NCI-H69 (cell line): ENCODE data around the gene BAIAP2L2.

Source experiments
- DNase-seq: peaks from one replicate; lab custom pipeline; 2025; lab: John Stamatoyannopoulos, UW

The BAIAP2L2 gene

DNA sequence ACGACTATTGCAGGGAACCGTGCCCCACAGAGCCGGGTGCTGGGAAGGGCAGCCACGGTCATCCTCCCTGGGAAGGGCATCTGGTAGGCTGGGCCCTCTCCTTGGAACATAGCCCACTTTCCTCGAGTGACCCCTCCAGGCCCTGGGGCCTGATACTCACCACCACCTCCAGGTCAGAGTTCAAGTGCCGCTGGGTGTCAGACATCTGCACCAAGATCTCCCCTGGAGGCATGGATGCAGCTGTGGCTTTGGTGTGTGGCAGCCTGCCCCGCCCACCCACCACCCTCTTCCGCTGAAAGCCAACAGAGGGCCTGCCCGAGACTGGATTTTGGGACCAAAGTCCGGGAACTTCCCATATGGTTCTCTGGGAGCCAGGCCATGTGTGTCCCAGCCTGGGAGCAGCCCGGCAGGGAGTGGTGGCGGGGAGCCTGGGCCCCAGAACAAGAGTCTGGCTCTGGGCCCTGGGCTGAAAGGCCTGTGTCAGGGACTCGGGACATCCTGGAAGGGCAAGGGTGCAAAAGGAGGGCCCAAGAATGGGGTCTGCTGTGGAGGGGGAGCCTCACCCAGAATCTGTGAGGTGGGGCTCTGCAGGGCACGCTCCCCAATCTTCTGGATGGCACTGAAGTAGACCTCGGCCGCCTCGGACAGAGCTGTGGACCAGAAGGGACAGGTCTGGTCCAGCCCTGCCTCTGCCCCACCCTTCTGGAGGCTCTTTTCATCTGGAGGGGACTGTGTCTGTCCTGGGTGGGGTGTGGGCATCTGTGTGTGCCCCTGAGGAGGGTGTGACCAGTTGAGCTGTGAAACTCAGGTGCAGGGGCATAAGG lies 2.6 kb downstream of the BAIAP2L2 start:
- peak; percentile 39 for DNase-seq

DNA sequence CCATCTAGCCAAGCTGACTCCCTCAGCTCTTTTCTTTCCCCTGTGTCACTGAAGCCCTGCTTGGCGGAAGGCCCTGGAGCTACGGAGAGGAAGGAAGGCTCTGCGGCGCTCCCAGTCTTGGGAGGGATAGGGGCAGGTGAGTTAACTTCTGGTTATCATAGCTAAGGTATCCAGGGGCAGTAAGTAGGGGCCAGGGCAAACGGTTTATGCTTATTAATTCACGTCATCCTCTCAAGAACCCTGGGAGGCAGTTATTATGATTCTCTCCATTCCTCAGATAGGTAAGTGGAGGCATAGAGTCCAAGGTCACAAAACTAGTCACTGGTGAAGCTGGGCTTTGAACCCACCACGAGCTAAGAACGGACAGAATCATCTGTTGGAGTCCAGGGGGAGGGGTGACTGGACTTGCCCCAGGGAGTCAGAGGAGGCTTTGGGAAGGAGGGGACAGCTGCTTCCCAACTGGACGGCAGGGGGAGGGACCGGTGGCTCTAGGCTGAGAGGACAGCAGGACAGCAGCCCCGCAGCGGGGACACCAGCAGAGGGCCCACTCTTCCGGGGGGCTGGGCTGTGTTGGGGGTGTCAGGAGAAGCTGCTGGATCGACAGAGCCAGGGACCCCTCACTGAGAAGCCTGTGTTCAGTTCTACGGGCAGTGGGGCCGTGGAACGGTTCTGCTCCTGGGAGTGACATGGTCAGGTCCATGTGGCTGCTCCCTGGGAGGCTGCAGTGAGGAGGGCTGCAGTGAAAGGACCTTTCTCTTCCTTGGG lies 3.5 kb downstream of the BAIAP2L2 start:
- DNase-seq: no peak

DNA sequence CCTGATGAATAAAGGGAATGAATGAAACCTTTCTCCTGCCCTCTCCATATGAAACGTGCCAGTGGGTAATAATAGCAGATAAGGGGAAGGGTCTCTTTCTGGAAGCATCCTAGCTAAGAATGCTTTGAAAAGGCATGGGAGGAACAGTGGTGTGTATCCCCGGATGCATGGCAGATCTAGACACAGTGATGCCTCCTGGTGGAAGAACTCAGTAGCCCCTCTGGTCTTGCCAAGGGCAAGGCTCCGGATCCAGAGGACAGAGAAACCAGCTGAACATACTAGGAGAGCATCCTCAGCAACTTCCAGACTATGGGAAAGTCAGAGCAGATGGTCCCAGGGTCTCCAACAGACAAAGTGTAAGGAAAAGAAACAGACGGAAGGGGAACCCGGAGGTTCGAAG lies 6.4 kb downstream of the BAIAP2L2 start:
- peak; percentile 69 for DNase-seq

DNA sequence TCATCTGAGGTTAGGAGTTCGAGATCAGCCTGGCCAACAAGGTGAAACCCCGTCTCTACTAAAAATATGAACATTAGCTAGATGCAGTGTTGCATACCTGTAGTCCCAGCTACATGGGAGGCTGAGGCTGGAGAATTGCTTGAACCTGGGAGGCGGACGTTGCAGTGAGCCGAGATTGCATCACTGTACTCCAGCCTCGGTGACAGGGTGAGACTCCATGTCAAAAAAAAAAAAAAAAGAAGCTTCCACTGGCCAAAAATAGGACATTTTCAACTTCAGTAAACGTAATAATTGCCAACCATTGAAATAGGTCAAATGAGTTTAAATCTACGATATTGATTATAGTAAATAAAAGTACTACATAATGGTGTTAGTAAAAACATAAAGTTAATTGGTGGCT lies 6.8 kb downstream of the BAIAP2L2 start:
- no peak for DNase-seq

DNA sequence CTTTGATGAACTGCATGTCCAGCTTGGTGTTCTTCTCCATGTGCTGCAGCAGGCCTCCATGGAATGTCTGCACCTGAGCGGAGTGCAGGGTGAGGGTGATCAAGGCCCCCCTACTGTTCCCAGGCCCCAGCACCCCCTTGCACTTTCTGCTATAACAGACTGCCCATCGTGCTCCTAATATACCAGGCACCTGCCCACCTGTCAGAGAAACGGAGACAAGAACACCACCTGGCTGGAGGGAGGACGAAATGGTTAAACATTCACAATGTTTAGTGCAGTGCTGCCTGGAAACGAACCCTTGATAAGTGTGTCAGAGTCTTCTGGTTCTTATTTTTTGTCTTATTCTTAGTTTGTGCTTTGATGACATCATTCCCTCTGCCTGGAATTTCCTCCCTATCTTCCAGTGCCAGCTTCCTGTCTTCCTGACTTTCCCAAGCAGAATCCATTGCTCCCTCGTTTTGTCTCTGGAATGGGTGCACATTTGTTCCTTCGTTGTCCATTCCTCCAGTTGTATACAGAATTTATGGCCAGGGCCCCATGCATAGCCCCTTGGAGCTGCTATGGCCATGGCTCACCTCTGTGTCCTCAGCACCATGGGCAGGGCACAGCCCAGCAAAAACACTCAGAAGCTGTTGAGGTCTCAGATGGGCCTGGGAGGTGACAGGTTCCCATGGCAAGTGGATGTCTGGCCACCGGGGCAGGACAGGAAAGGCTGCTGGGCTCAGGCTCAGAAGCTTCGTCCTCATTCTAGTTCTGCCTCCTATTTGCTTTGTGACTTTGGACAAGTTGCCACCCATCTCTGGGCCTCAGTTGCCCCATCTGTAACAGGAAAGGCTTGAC lies 11.9 kb downstream of the BAIAP2L2 start:
- DNase-seq: no peak

DNA sequence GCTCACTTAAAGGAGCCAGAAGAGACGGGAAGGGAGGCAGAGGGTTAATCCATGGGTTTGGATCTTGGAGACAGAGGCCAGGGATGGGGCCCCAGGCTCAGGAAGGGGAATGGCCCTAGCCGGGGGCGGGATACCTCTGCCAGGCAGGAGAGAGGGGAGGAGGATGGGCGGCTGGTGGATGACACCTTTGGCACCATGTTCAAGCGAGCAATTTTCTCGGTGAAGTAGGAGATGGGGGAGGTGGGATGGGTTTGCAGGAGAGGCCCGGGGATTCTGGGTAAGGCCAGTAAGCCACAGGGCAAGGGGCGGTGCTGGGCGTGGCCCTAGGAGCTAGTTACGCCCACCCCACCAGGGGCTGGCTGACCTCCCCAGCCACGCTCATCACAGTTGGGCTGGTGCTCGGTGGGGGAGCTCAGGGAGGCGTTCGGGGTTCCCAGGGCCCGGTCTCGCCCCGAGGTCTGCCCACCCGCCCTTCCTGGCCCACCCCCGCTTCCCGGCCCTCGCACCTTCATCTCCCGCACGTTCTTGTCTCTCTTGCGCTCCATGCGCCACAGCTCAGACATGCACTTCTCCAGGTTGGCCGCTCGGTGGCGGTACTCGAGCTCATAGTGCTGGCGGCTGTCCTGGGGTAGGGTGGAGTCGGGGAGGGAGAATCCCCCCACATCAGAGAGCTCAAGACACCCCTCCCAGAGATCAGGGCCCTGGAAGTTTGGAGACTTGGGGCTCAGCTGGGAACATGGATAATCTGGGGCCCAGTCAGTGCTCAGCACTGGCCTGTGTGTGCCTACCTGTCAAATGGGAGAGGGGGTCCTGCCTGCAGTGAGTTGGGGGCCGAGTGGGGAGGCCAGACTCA lies 12.7 kb downstream of the BAIAP2L2 start:
- DNase-seq: no peak

DNA sequence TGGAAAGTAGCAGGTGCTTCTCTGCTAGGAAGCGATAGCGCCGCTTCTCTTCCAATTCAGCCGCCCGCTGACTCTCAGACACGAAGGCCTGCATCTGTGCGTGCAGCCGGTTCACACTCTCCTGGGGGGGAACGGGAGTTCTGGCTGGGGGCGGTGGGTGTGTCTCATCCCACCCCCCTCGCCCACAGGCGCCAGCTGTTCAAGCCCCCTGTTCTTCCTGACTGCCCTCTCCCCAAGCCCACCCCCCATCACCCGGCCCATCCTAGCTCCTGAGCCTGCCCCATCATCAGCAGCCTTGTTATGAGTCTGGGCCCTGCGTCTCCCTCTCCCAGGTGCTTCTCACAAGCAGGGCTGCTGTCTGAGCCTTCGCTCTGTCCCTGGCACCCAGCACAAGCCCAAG lies 13.4 kb downstream of the BAIAP2L2 start:
- DNase-seq: no peak

DNA sequence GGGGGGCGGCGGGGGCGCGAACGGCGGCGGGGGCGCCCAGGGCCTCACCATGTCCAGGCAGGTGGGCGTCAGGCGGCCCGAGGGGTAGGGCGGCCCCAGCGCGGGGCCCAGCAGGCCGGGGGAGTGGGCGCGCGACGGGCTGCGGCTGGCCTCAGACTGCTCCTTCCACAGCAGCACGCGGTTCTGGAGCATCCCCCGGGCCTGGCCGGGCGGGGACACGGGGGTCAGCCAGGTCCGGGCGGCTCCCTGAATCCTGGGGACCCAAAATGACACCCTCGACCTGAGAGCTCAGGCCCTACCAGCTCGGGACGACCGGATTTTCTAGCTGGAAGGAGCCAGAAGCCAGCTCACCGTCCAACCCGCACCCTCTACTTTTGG lies 21.0 kb downstream of the BAIAP2L2 start:
- DNase-seq: no peak

DNA sequence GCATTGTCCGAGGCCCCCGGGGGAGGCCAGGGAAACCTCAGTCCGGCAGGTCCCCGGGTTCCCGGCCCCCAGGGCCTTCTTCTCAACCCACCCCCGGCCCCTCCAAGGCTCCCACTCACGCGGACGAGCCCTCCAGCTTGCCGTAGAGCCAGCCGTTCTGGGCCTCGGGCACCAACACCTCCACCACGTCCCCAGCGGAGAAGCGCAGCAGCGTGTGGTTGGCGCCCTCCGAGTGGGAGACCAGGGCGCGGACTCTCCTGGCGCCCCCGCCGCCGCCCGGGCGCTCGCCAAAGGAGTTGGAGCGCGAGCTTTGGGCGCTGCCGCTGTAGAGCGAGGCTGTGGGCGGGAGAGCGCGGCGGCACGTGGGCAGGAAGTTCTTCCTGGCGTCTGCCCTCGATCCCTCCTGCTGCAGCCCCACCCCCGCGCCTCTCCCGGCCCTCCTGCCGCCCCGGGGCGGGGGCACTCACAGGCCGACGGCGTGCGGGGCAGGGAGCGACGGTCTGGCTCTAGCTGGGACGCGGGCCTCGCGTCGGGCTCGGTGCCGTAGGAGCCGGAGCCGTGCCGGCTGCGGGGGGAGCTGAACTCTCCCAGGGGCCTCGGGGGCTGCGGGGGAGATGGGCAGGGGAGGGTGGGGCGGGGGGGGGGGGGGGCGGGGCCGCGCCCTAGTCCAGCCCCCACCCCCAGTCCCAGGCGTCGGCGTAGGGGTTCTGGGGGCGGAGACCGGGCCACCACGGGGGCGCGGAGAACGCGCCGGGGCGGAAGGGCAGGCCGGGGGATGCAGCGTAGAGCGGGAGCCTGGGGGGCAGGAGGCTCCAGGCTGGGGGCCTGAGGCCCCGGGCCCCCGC lies 21.6 kb downstream of the BAIAP2L2 start:
- DNase-seq: peak; percentile 83

DNA sequence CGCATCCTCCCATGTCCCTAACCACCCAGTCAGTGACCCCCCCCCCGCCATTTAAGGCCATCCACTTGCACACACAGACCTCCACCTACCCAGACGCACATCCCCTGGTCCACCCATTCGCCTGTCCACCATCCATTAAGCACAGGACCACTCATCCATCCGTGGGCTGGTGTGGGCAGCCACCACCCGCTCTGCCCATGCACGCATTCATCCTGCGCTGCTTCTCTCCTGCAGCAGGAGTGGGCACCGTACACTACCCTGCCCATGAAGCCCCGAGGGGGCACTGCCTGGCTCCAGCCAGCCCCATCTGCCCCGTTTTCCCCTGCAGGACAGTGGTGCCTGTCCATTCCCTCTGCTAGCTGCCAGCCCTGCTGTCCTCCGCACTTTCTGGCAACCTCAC lies 22.6 kb downstream of the BAIAP2L2 start:
- no peak for DNase-seq

DNA sequence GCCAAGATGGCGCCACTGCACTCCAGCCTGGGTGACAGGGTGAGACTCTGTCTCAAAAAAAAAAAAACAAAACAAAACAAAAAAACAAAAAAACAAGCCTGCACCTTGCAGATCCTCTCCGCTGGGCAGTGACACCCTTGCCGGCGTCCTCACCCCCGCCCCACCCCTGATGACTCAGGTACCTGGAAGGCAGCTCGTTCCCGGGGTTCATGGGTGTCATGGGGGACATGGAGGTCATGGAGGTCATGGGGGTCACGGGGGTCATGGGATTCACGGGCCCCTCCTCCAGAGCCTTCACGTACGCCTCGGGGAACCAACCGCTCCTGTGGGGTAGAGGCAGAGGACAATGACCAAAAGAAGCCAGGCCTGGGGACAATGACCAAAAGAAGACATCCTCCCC lies 23.5 kb downstream of the BAIAP2L2 start:
- DNase-seq: no peak

DNA sequence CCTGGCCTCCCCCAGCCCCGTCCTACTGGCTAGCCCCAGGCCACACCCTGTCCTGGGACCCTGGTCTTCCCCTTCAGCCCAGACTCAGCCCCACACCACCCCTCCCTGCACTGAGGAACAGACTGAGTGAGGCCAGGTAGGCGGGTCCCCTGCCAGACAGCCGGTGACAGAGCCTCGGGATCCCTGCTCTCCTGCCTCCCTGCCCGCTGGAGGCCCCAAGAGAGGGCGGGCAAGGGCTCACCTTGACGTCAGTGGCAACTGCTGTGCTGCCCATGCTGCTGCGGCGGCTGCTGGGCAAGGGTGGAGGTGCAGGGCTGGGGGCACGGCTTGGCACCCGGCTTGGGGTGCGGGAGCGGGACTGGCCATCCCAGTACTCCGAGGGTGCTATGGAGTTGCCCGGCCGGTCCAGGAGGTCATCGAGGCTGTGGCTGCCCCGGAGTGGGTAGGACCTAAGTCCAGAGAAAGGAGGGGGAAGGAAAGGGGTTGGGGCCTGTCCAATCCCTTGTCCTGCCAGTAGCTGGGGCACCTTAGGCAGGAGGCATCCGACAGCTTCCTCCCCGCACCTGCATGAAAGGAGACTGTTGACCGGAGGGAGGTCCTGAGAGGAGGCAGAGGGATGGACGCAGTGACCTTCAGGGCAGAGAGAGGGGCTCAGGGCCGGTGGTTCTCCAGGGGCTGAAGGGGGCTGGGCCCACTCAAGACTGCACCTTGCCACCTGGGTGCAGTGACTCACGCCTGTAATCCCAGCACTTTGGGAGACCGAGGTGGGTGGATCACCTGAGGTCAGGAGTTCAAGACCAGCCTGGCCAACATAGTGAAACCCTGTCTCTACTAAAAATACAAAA lies 24.3 kb downstream of the BAIAP2L2 start:
- no peak for DNase-seq

DNA sequence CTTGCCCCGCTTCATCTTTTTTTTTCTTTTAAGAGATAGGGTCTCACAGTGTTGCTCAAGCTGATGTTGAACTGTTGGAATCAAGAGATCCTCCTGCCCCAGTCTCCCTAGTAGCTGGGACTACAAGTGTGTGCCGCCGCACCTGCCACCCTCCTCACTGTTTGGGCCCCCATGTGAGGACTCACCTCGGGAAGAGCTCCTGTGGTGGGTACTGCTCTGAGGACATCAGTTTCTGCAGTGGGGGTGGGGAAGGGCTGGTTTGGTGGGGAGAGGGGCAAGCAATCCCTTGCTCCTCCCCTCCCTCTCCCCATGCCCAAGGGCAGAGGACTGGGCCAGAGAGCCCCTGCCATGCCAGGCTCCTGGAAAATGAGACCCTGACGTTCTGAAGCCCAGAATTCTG lies 25.0 kb downstream of the BAIAP2L2 start:
- DNase-seq: no peak

DNA sequence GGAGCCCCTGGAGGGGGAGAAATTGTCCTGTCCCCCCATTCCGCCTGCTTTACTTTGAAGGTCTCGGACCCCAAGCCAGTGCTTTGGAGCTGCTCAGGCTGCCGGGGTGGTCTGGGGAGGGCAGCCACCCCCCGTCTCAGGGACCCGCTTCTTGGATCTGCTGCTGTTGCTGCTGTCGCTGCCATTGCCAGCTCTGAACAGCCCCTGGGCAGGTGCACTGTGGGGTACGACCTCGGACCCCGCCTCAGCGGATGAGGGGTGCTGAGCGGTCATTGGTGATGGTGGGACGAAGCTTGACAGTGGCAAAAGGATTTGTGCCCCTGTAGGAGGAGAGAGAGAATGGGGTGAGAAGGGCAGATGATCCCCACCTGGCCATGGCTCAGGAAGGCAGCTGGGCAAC lies 25.4 kb downstream of the BAIAP2L2 start:
- no peak for DNase-seq

DNA sequence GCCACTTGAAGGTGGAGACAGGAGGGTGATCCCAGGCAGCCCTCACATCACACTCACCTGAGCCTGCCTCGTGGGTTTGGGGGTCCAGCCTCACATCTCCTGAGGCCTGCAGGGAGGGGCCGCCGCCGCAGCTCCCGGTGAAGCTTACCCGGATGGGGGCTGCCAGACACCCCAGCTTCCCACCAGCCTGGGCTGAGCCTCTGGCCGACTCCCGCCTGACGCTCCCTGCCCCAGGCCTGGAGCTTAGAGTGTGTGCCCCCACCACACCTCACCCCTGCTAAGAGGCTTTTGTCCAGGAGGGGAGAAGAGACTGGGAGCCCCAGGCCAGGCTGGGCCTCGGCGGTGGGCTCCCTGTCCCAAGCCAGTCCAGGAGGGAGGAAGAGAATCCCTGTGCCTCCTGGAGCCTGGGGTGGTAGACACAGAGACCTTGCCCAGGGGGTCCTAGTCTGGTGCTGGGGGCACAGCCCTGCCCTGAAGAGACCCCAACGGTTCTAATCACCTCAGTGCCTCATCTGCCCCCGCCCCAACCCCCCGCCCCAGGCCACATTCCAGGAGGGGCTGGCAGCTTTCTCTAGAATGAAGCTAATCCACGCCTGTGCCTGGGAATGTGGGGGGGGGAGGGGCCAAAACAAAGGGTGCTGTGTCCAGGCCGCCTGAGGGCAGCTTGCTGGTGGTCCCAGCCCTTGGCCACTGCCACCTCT lies 26.4 kb downstream of the BAIAP2L2 start, which contains the start of gene SLC16A8:
Gene SLC16A8, minus strand, starts transcription at position 254 of the 701 bp plus-strand sequence. CDS start 1,311 bp downstream, outside the sequence.
- DNase-seq: no peak

DNA sequence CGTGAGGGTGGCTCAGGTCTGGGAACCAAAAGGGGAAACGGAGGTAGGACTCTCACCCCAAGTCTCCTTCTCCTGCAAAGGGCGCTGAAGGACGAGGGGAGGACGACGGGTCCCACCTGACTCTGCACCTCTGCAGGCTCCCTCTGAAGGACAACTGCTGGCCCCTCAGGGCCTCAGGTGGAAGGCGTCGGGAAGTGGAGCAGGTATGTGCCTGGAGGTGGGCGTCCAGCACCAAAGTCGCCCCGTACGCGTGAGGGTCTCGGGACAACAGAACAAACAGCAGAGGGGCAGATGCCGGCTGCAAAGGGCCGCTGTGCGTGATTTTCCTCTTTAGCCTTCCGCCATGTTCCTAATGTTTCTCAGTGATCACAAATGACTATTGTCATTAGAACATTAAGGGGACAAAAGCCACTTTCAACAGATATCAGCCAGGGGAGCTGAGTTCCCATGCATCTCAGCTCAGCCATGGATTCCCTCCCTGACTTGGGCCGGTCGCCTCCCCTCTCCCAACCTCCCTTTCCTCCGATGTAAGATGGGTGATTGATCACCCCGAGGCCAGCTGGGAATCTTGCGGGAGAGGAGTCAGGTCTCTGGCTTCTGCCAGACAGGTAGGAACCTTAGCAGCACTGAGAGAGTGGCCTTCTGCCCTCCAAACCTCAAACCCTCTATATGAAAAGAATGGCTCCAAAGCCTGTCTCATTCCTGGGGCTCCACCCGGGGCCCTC lies 27.3 kb downstream of the BAIAP2L2 start:
- DNase-seq: no peak

DNA sequence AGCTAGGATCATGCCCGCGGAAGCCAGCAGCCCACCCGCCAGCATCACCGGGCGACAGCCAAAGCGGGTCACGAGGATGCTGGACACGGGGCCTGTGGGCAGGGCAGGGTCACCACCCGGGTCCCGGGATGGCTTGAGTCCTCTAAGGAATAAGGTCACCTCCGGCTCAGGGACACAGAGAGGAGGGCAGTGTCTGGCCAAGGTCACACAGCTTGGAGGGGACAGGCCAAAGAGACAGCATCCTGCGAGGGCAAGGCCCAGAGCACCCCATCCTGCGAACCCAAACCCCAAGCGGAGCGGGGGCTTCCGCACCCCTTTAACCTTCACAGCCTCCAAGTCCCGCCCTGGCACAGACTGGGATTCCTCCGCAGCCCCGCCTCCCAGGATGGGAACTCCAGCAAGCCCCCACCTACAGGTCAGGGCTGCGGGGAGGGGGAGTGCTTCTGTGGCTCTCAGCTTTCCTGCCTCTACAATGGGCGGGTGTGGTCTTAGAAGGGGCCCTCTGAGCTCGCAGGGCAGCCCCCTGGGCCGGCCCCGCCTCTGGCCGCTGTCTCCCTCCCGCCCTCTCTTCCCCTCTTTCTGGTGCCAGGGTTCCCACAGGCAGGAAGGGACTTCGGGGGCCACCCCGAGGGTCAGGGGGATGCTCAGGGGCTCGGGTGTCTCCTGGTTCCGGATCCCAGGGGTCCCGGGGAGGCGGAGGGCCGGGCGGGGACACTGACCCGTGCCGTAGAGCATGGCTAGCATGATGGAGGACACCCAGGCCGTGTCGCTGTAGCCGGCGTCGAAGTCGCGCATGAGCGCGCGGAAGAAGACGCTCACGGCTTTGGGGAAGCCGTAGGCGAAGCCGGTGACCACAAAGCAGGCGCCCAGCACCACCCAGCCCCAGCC lies 28.3 kb downstream of the BAIAP2L2 start:
- peak; percentile 53 for DNase-seq
